Skeletal muscle satellite cell (primary cell): ENCODE data around the gene NFKBIE.
A peak's percentile ranks its signal among the peaks of the same experiment; 100 is the strongest.

Experiments
- H3K27me3 ChIP-seq: 2 replicates; pipeline ENCODE4 v1.7.0; 2013; ENCODE audit warnings: low read length; ENCODE audit not compliant: control insufficient read depth, insufficient read depth
- H3K36me3 ChIP-seq: 2 replicates; pipeline ENCODE4 v1.7.0; 2013; ENCODE audit warnings: mild to moderate bottlenecking, control low read depth, low read length; ENCODE audit not compliant: insufficient read depth
- H3K4me1 ChIP-seq: 2 replicates; pipeline ENCODE4 v1.7.0; 2013; ENCODE audit warnings: low read length; ENCODE audit not compliant: control insufficient read depth, insufficient read depth
- H3K4me2 ChIP-seq: 2 replicates; pipeline ENCODE4 v1.7.0; 2013; ENCODE audit warnings: mild to moderate bottlenecking, low read length
- H3K4me3 ChIP-seq: 2 replicates; pipeline ENCODE4 v1.7.0; 2013; ENCODE audit warnings: low read length
- H3K9ac ChIP-seq: 2 replicates; pipeline ENCODE4 v1.7.0; 2013; ENCODE audit warnings: mild to moderate bottlenecking, low read depth, low read length, moderate library complexity
- H3K9me3 ChIP-seq: replicated peaks from 2 replicates; pipeline ENCODE4 v1.7.0; 2013; ENCODE audit warnings: mild to moderate bottlenecking, control low read depth, low read length

NFKBIE gene

DNA sequence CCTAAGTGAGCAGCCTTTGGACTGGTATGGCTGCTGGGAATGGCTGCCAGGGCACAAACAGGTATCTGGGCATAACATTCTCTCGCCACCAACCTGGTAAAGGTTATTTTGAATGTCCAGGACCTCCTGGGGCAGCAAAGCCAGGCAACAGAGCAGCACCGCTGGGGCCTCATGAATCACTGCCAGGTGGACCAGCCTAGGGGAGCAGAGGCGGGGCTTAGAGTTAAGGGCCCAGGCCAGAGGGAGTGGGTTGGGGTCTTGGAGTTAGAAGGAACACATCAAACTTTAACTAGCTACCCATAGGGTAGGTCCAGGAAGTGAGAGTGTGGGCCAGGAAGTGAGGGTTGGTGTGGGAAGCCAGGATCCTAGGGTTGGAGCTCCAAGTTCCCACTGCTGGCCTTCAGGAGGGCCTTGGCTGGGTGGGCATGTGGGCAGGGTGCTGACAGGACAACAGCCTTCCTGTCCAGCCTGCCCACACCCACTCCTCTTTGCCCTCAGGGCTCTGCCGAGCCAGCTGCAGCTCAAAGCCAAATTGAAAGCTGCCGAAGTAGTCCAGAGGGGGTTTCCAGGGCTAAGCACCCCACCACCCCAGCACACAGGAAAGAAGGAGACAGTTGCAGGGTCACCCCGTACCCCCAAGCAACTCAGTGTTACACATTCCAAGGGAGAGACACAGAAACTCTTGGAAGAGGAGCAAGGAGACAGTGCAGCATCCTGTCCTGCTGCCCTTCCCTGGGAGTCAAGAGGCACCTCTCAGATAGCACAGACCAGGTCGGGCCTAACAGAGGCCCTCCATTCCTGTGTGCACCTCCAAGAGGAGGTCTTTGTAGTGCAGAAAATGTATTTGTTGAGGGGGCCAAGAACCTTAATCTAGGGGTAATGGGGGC, 2.6 kb downstream of the NFKBIE start:
- peak overlapping the region; percentile 97 for H3K4me2 ChIP-seq
- H3K4me3 ChIP-seq, result peak overlapping the region; percentile 92
- peak overlapping the region; percentile 86 for H3K9ac ChIP-seq
- no peaks in the 10 kb centered on the region for H3K9me3 ChIP-seq
- peaks cover 28% of the 10 kb centered on the region for H3K4me1 ChIP-seq
- peaks cover 7% of the 10 kb centered on the region for H3K36me3 ChIP-seq
- H3K27me3 ChIP-seq, result no peaks in the 10 kb centered on the region

DNA sequence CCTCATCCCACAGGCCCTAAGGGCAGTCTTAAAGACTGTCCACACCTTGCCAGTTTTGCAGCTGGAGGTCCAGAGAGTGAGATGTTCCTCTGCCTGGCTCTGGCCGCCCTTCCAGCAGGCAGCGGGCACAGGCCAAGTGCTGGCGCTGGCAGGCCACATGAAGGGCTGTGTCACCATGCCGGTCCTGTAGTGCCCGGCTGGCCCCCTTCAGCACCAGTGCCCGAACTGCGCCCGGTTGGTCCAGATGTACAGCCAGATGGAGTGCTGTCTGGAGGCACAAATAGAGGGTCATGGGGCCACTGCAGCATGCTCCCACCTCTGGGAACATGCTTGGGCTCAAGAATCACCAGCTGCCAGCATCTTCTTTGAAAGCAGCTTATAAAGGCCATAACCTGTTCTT, 3.8 kb downstream of the NFKBIE start:
- H3K27me3 ChIP-seq, result no peaks in the 10 kb centered on the region
- peaks cover 31% of the 10 kb centered on the region for H3K4me1 ChIP-seq
- H3K4me2 ChIP-seq, result no peak overlapping the region
- peaks cover 7% of the 10 kb centered on the region for H3K36me3 ChIP-seq
- H3K9me3 ChIP-seq, result no peaks in the 10 kb centered on the region
- no peak overlapping the region for H3K9ac ChIP-seq
- no peak overlapping the region for H3K4me3 ChIP-seq

- Histone ChIP-seq H3K36me3 (peaks cover 7% of the 10 kb centered on the region), H3K9ac (no peak overlapping the region), H3K4me3 (no peak overlapping the region), H3K4me2 (no peak overlapping the region), H3K9me3 (no peaks in the 10 kb centered on the region), H3K4me1 (peaks cover 39% of the 10 kb centered on the region), H3K27me3 (no peaks in the 10 kb centered on the region)
Measured at GRCh38 chr6:44260451-44261297, 4.7 kb downstream of the NFKBIE start.

GRCh38 chr6:44260011-44260410, 5.3 kb downstream of the NFKBIE start:
- H3K9ac ChIP-seq, result no peak overlapping the region
- H3K9me3 ChIP-seq, result no peaks in the 10 kb centered on the region
- peaks cover 44% of the 10 kb centered on the region for H3K4me1 ChIP-seq
- H3K27me3 ChIP-seq, result no peaks in the 10 kb centered on the region
- H3K4me3 ChIP-seq, result no peak overlapping the region
- no peak overlapping the region for H3K4me2 ChIP-seq
- H3K36me3 ChIP-seq, result peaks cover 11% of the 10 kb centered on the region

GRCh38 chr6:44258921-44259320, 6.4 kb downstream of the NFKBIE start:
- no peak overlapping the region for H3K4me2 ChIP-seq
- no peak overlapping the region for H3K9ac ChIP-seq
- peaks cover 42% of the 10 kb centered on the region for H3K4me1 ChIP-seq
- H3K4me3 ChIP-seq, result no peak overlapping the region
- H3K27me3 ChIP-seq, result no peaks in the 10 kb centered on the region
- peaks cover 22% of the 10 kb centered on the region for H3K36me3 ChIP-seq
- H3K9me3 ChIP-seq, result no peaks in the 10 kb centered on the region

- H3K4me2 ChIP-seq, result no peak overlapping the region
- no peak overlapping the region for H3K4me3 ChIP-seq
- H3K36me3 ChIP-seq, result peaks cover 27% of the 10 kb centered on the region
- no peaks in the 10 kb centered on the region for H3K27me3 ChIP-seq
- peaks cover 37% of the 10 kb centered on the region for H3K4me1 ChIP-seq
- no peaks in the 10 kb centered on the region for H3K9me3 ChIP-seq
- H3K9ac ChIP-seq, result no peak overlapping the region
Measured at GRCh38 chr6:44258325-44258863, 7.0 kb downstream of the NFKBIE start.

DNA sequence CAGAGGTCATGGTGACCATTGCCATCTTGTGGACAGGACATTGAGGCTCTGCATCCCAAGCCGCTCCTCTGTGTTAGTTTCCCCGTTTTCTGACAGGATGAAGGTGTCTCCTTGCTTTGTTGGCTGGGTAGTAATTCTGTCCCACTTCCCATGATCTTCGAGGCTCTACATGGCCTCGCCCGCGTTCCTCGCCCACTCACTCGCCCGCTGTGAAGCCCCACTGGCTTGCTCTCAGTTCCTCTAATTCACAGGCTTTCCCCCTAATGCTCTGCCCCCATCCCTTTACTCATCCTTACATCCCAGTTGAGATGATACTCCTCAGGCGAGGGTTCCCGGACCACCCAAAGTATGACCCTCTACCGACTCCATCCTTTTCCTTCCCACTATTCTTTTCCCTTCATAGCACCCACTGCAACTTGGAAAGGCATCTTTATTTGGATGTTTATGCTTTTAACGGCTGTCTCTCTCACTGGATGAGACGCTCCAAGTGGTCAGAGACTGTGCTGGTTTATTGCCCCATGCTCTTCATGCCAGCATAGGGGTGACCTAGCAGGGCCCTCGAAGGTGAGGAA, 7.5 kb downstream of the NFKBIE start:
- no peaks in the 10 kb centered on the region for H3K27me3 ChIP-seq
- H3K9me3 ChIP-seq, result no peaks in the 10 kb centered on the region
- peak overlapping the region; percentile 92 for H3K4me3 ChIP-seq
- peak overlapping the region; percentile 94 for H3K4me2 ChIP-seq
- peaks cover 31% of the 10 kb centered on the region for H3K4me1 ChIP-seq
- H3K36me3 ChIP-seq, result peaks cover 32% of the 10 kb centered on the region
- peak overlapping the region; percentile 95 for H3K9ac ChIP-seq

DNA sequence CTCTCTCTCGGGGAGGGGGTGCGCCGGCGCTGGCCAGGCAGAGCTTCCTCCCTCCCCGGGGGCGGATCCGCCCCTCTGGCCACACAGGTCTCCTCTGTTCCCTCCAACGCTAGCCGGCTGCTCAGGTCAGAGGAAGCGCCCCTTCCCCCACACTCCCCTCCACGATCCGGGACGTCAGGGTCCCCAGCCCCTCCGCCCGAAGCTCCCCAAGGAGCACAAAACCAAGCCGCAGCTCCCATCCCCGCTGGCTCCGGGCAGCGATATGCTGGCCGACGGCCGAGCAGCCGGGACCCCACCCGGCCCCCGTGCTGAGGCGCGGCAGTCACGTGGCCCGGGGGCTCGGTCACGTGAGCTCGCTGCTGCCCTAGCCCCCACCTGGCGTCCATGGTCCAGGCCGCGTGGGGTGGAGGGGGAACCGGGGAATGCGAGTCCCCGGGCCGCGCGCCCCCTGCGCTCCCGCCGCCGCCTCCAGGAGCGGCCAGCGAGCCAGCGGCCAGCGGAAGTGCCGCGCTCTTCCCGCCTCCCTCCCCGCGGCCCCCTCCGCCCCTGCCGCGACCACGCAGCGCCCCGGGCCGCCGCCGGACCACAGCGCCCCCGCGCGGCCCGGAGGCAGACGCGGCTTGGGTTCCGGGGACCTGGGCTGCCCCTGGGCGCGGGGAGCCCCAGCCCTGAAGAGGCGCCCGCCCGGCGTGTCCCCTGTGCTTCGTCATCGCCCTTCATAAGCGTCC, 8.2 kb downstream of the NFKBIE start, which contains the start of gene SLC35B2:
TSS of gene SLC35B2 (minus strand) at position 504 of the 728 bp plus-strand sequence. CDS start at position 386, 118 bp downstream.
- Histone ChIP-seq H3K4me2 (peak within 1 kb of the TSS; percentile 94), H3K4me3 (peak within 1 kb of the TSS; percentile 92), H3K36me3 (peaks cover 37% of the 10 kb centered on the region), H3K4me1 (peaks cover 28% of the 10 kb centered on the region), H3K9me3 (no peaks in the 10 kb centered on the region), H3K9ac (peak within 1 kb of the TSS; percentile 95), H3K27me3 (no peaks in the 10 kb centered on the region)

DNA sequence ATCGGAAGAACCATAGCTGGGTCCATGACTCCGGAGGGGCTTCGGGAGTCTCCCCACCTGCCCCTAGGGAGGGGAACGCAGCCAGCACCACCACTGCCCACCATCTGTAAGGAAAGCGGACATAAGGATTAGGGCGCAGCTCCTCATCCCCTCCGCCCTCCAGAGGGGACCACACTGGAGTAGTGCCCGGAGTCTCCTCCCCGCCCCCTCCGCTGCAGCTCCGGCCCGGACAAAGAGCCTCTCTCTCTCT, 8.7 kb downstream of the NFKBIE start:
- Histone ChIP-seq H3K9me3 (no peaks in the 10 kb centered on the region), H3K4me2 (peak overlapping the region; percentile 94), H3K4me3 (peak overlapping the region; percentile 92), H3K4me1 (peaks cover 29% of the 10 kb centered on the region), H3K36me3 (peaks cover 42% of the 10 kb centered on the region), H3K27me3 (no peaks in the 10 kb centered on the region), H3K9ac (peak overlapping the region; percentile 95)

GRCh38 chr6:44255871-44256774, 9.2 kb downstream of the NFKBIE start:
- H3K9me3 ChIP-seq, result no peaks in the 10 kb centered on the region
- peak overlapping the region; percentile 95 for H3K9ac ChIP-seq
- H3K4me2 ChIP-seq, result peak overlapping the region; percentile 94
- peaks cover 31% of the 10 kb centered on the region for H3K4me1 ChIP-seq
- H3K27me3 ChIP-seq, result no peaks in the 10 kb centered on the region
- H3K36me3 ChIP-seq, result peaks cover 47% of the 10 kb centered on the region
- peak overlapping the region; percentile 92 for H3K4me3 ChIP-seq
